HEK293T (cell line): ENCODE measurements around the gene ZXDC.

ENCODE experiments used
- CTCF ChIA-PET: fragments of 350-600 bp; formaldehyde crosslinking; extraction: SDS; loops from one replicate; lab custom pipeline; 2021; ENCODE audit warnings: antibody characterized with exemption, inconsistent platforms; lab: Yijun Ruan, JAX
- POLR2A ChIA-PET: fragments of 350-600 bp; formaldehyde crosslinking; extraction: SDS; loops from one replicate; lab custom pipeline; 2020; ENCODE audit warnings: antibody characterized with exemption, inconsistent platforms; lab: Yijun Ruan, JAX
- DNase-seq: peaks from one replicate; pipeline ENCODE4 v3.0.0; 2012; ENCODE audit warnings: mixed read lengths; ENCODE audit errors: extremely low spot score
- ARNT ChIP-seq: fragments of 450-650 bp; IDR thresholded peaks from 2 replicates; pipeline ENCODE4 v1.6.1; 2017; ENCODE audit warnings: mild to moderate bottlenecking
- BHLHE40 ChIP-seq: fragments of 450-650 bp; IDR thresholded peaks from 2 replicates; pipeline ENCODE4 v1.6.1; 2016; ENCODE audit warnings: mild to moderate bottlenecking, moderate library complexity, borderline replicate concordance
- CTBP1 ChIP-seq: fragments of 450-650 bp; IDR thresholded peaks from 2 replicates; pipeline ENCODE4 v1.6.1; 2016; ENCODE audit warnings: borderline replicate concordance
- ELF4 ChIP-seq: fragments of 450-650 bp; IDR thresholded peaks from 2 replicates; pipeline ENCODE4 v1.6.1; 2017; ENCODE audit warnings: antibody characterized with exemption
- FOXA1 ChIP-seq: fragments of 450-650 bp; IDR thresholded peaks from 2 replicates; pipeline ENCODE4 v1.6.1; 2016; ENCODE audit warnings: mild to moderate bottlenecking
- FOXK2 ChIP-seq: fragments of 450-650 bp; IDR thresholded peaks from 2 replicates; pipeline ENCODE4 v1.6.1; 2016; ENCODE audit warnings: mild to moderate bottlenecking
- FOXM1 ChIP-seq: fragments of 450-650 bp; IDR thresholded peaks from 2 replicates; pipeline ENCODE4 v1.6.1; 2017; ENCODE audit warnings: mild to moderate bottlenecking, borderline replicate concordance
- HDGF ChIP-seq: fragments of 450-650 bp; IDR thresholded peaks from 2 replicates; pipeline ENCODE4 v1.6.1; 2017; ENCODE audit warnings: antibody characterized with exemption, borderline replicate concordance
- L3MBTL2 ChIP-seq: fragments of 450-650 bp; conservative IDR thresholded peaks from 2 replicates; pipeline ENCODE4 v1.6.1; 2016; ENCODE audit warnings: mild to moderate bottlenecking
- LEF1 ChIP-seq: fragments of 450-650 bp; IDR thresholded peaks from 2 replicates; pipeline ENCODE4 v1.6.1; 2017; ENCODE audit warnings: mild to moderate bottlenecking, borderline replicate concordance
- NFRKB ChIP-seq: fragments of 450-650 bp; IDR thresholded peaks from 2 replicates; pipeline ENCODE4 v1.6.1; 2016; ENCODE audit warnings: mild to moderate bottlenecking, moderate library complexity
- SP1 ChIP-seq: fragments of 450-650 bp; IDR thresholded peaks from 2 replicates; pipeline ENCODE4 v1.6.1; 2017
- SUZ12 ChIP-seq: fragments of 450-650 bp; IDR thresholded peaks from 2 replicates; pipeline ENCODE4 v1.6.1; 2016; ENCODE audit warnings: mild to moderate bottlenecking
- TARDBP ChIP-seq: fragments of 450-650 bp; IDR thresholded peaks from 2 replicates; pipeline ENCODE4 v1.6.1; 2016
- ZNF384 ChIP-seq: fragments of 450-650 bp; IDR thresholded peaks from 2 replicates; pipeline ENCODE4 v1.6.1; 2016
- TF ChIP-seq, protein P1 (sequence below): fragments of 450-650 bp; IDR thresholded peaks from 2 replicates; pipeline ENCODE4 v1.6.1; 2016

Gene ZXDC

DNA sequence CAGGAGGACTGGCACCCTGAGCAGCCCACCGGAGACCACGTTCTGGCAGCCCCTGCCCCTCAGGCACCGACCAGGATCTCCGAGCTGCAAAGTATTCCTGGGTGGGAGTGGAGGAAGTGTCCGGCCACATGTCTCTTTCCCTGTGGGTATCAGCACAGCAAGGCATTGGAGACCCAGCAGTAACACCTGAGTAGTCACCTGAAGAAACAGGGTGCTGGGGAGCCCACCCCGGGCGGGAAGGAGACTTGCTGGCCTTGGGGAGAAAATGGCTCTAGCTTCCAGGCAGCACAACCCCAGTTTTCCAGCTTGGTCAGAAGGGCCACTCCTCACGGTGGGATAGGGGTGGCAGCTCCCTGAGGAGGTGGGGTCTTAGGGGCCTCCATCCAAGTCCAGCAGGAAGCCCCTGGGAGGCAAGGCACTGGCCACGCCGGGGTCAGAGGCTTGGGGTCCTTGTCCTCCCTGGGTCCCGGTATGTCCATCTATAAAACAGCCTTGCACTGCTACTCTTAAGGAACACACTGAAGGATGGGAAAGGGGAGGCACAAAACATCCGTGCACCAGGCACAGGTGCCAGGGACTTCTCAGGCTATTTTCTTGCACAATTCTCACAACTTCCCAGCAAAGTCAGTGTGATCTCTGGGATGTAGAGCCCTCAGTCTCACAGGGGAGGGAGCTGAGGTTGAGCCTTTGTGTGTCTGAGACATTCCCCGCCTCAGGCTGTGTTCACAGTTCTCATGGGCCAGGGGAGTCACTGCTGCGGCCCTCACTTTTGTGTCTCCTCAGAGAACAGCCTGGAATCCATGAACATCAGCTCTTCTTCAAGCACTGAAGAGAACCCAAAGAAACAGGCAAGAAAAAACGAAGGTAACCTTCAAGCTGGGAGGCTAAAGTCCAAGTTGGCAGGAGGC lies 69.0 kb downstream of the ZXDC start:
- ChIA-PET CTCF (interaction anchor here (1.0 kb wide), 1 partner anchor 20 kb away, joined by 3 read pairs; no protein-coding TSS in a partner anchor), POLR2A (no interaction called here)
- TF ChIP-seq SP1 (no peak), TARDBP (no peak), ELF4 (no peak), HDGF (no peak), BHLHE40 (no peak), ARNT (no peak), ZNF384 (no peak), SUZ12 (no peak), L3MBTL2 (no peak), NFRKB (no peak), CTBP1 (no peak)
- no peak for DNase-seq

DNA sequence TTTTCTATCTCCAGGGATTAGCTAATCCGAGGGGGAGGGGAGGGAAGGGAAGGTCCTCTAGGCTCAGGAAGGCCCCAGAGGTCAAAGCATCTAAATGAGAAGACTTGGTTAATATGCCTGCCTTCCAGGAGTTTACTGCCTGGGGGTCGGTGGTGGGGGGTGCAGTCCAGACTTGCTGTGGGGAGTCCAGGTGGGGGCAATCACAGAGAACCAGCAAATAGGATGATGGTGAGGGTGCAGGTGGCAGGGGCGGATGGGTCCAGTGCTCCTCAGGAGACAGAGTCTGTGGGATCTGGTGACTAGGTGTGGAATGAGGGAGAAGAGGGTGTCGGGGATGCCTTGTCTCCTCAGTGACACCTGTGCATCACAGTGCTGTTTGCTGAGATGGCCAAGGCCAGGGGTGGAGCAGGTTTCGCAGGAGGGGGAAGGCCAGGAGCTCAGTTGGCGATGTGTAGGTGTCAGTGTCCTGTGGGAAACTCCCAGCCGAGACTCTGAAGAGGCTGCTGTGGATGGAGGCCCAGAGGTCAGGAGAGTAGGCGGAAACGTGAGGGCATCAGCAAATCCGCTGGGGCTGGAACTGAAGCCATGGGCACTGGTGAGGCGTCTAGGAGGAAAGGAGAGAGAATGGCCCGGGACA lies 72.9 kb downstream of the ZXDC start:
- ChIA-PET POLR2A (no interaction called here), CTCF (no interaction called here)
- DNase-seq, result no peak
- no peak for TF ChIP-seq NFRKB
- TF ChIP-seq FOXM1, result no peak
- TF ChIP-seq FOXK2, result no peak
- no peak for TF ChIP-seq SP1
- no peak for TF ChIP-seq ZNF384
- TF ChIP-seq, protein P1, sequence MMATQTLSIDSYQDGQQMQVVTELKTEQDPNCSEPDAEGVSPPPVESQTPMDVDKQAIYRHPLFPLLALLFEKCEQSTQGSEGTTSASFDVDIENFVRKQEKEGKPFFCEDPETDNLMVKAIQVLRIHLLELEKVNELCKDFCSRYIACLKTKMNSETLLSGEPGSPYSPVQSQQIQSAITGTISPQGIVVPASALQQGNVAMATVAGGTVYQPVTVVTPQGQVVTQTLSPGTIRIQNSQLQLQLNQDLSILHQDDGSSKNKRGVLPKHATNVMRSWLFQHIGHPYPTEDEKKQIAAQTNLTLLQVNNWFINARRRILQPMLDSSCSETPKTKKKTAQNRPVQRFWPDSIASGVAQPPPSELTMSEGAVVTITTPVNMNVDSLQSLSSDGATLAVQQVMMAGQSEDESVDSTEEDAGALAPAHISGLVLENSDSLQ, result no peak
- TF ChIP-seq LEF1, result no peak
- no peak for TF ChIP-seq BHLHE40
- no peak for TF ChIP-seq TARDBP
- no peak for TF ChIP-seq HDGF
- TF ChIP-seq CTBP1, result no peak
- no peak for TF ChIP-seq ELF4
- no peak for TF ChIP-seq FOXA1
- TF ChIP-seq ARNT, result no peak
- TF ChIP-seq SUZ12, result no peak
- no peak for TF ChIP-seq L3MBTL2

DNA sequence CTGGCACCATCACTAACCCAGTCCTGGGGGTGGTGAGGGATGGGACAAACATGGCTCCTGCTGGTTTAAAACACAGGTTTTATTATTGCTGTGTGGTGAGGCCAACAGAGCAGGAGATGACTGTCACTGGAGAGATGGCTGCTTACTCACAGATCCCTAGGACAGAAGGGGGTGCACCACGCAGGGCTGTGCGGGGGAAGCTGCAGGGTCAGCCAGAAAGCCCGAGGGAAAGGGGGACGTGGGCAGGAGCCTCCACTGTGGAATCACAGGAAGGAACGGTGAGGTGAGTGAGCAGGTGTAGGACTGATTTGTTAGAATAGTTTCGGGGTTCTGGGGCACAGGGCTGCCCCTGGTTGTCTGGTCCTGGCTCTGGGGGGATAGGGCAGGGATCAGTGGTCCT lies 73.5 kb downstream of the ZXDC start:
- ChIA-PET POLR2A (no interaction called here), CTCF (no interaction called here)
- TF ChIP-seq CTBP1 (no peak), NFRKB (no peak), FOXA1 (no peak), HDGF (no peak), LEF1 (no peak), SP1 (no peak), ELF4 (no peak), SUZ12 (no peak)
- TF ChIP-seq, protein P1, result no peak
- DNase-seq, result no peak

DNA sequence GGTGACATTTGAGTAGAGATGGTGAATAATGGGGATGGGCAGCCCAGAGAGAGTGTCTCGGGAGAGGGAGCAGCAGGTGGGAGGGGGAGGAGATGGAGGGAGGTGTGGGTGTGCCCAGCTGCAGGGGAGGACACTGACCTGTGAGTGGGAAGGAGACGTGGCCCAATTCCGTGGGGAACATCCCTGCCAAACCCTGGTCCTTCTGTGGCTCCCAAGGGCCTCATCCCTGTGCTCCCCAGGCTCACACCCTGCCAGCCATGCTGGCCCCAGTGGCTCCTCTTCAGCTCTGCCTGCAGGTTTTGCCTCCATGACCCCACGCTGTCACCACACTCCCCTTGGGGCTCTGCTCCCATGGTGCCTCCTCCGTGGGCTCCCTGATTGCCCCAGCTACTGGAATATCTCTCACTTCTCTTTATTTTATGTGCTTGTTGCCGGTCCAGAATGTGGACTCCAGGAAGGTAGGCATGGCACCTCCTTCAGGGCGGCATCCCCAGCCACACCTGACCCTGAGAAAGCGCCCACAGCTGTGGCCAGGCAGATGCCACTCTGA lies 74.0 kb downstream of the ZXDC start:
- POLR2A ChIA-PET, result no interaction called here
- TF ChIP-seq CTBP1, result no peak
- no peak for TF ChIP-seq FOXM1
- TF ChIP-seq LEF1, result no peak
- no peak for TF ChIP-seq L3MBTL2
- no peak for TF ChIP-seq FOXK2
- no peak for TF ChIP-seq SP1
- TF ChIP-seq ELF4, result no peak
- CTCF ChIA-PET, result no interaction called here
- no peak for DNase-seq

DNA sequence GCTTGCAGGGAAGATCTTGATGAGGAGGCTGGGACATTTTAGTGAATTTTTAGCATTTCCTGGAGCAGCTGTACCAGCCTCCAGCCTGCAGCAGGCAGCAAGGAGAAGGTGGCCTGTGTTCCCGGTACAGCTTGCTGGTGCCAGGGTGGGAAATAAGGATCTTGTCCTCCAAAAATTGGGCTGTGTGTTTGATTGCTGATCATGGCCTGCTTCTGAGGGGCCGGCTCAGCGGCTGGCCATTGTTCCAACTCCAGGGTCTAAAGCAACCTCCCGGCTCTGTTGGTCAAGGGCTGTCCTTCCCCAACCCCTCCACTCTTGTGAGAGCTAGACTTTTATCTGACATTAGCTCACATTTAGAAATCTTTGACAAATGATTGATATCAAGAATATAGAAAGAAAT lies 75.9 kb downstream of the ZXDC start:
- CTCF ChIA-PET, result no interaction called here
- TF ChIP-seq, protein P1, result no peak
- no peak for TF ChIP-seq ZNF384
- TF ChIP-seq FOXK2, result no peak
- no peak for TF ChIP-seq FOXM1
- TF ChIP-seq FOXA1, result no peak
- TF ChIP-seq ARNT, result no peak
- TF ChIP-seq TARDBP, result no peak
- TF ChIP-seq BHLHE40, result no peak
- TF ChIP-seq LEF1, result no peak
- no peak for TF ChIP-seq SP1
- no peak for TF ChIP-seq ELF4
- TF ChIP-seq CTBP1, result no peak
- no peak for TF ChIP-seq L3MBTL2
- TF ChIP-seq HDGF, result no peak
- no peak for DNase-seq
- POLR2A ChIA-PET, result no interaction called here

DNA sequence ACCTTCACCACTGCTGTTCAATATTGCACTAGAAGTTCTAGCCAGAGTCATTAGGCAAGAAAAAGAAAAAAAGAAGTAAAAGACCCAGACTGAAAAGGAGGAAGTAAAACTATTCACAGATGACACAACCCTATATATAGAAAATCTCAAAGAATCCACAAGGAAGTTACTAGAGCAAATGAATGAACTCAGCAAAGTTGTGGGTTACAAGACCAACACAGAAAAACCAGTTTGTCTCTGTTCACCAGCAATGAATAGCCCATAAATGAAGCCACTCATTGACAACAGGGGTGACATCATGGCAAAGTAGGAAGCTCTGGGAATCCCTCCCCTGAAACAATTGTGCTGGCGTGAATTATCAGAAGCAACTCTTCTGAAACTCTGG lies 76.3 kb downstream of the ZXDC start:
- POLR2A ChIA-PET, result no interaction called here
- CTCF ChIA-PET, result no interaction called here
- TF ChIP-seq BHLHE40 (no peak), CTBP1 (no peak), LEF1 (no peak), SUZ12 (no peak), FOXK2 (no peak), SP1 (no peak), HDGF (no peak), ZNF384 (no peak), TARDBP (no peak), L3MBTL2 (no peak)
- TF ChIP-seq, protein P1, result no peak
- no peak for DNase-seq
